Activated CD4-positive, alpha-beta T cell treated with anti-CD3 and anti-CD28 coated beads, Interleukin-2, amount 50 U/mL, for 1 hour (primary cell): Measurements from ENCODE around the gene TP53I3.
A peak's percentile ranks its signal among the peaks of the same experiment; 100 is the strongest.
"Not testable (repeated sequence)": the region's sequence is repeated elsewhere in the genome, so short reads cannot be mapped to it uniquely, and the experiment has no call there.

Experiments
- DNase-seq: peaks from one replicate; pipeline ENCODE4 v3.0.0-alpha.2; 2020

The TP53I3 gene

GRCh38 chr2:24051833-24052232 lies 32.8 kb downstream of the TP53I3 start:
- no peak for DNase-seq

DNA sequence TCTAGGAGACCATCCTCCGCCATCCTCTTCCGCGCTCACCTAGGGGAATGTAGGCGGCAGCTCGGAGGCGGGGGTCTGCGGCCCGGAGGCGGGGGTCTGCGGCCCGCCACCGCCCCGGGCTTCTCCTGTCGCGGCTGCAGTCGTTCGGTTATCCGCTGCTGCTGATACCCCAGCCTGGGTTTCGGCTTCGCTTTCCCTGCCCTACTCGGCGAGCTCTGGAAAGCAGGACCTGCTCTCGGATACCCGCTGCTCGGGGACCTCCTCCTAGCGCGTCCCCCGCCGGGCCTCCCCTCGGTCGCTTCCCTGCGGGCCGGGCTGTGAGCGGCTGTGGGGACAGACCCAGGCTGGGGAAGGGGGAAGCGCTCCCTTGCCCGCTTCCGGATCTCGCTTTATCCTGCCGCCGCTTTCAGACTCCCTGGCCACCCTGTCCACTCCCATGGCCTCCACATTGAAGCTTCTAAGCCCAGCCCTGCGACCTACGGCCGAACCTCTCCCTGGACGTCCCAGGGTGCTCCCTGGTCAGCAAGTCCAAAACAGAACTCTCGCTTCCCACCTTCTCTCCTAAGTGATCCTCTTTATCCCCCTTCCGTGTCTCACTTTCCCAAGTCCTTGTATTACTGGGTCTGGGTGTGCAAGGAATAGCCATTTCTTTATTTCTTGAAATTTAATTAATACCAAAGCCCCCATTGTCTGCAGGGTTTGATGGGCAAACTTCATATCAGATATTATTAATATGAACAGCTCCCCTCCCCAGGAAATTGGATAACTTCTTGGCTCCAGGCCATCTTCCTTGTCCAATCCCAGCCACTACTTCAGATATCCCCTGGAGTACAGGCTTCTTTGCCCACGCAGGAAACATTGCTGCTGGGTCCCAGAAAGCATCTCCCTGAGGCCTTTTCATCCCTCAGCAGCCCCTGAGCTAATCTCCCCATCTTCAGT lies 34.3 kb downstream of the TP53I3 start:
- DNase-seq, result no peak

- DNase-seq, result peak; percentile 30
These were observed 35.1 kb downstream of the TP53I3 start, which contains the start of gene FKBP1B for GRCh38 chr2:24049485-24050021. FKBP1B (plus strand) TSS chr2:24049741; CDS start chr2:24049850, 109 bp downstream.

GRCh38 chr2:24048769-24049484 lies 35.7 kb downstream of the TP53I3 start:
- no peak for DNase-seq

DNA sequence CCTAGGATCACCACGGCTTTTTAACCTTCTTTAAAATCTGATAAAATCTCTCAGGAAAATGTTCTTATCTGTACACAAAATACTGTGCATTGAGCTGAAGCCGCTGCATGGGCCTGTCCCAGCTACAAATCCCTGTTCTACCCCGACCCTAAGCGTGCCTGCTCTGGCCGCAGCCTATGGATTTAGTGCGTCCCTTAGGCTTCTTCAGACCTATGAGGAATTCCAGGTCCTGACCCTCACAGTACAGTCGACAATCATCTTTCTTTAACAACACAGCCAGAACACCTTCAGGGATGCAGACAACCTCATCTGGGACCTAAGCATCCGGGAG lies 37.0 kb downstream of the TP53I3 start:
- DNase-seq, result no peak

GRCh38 chr2:24046930-24047702 lies 37.5 kb downstream of the TP53I3 start, which contains the start of gene WDCP:
WDCP (minus strand) TSS chr2:24047391; CDS start chr2:24039494, 7,897 bp downstream.
- DNase-seq, result peak; percentile 88

DNA sequence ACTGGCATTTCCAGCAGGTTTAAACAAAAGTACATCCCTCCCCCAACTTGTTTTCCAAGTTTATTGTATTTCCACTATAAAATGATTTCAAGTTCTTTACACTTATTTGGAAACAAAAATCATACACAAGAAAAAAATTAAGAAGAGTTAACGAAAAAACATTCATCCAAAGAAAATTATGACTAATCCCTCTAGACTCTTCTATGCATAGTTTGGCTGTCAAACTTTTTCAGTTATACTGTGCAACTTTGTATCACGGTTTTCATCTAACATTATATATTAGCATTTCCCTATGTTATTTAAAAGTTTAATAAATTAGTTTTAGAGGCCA lies 38.1 kb downstream of the TP53I3 start:
- DNase-seq, result no peak

DNA sequence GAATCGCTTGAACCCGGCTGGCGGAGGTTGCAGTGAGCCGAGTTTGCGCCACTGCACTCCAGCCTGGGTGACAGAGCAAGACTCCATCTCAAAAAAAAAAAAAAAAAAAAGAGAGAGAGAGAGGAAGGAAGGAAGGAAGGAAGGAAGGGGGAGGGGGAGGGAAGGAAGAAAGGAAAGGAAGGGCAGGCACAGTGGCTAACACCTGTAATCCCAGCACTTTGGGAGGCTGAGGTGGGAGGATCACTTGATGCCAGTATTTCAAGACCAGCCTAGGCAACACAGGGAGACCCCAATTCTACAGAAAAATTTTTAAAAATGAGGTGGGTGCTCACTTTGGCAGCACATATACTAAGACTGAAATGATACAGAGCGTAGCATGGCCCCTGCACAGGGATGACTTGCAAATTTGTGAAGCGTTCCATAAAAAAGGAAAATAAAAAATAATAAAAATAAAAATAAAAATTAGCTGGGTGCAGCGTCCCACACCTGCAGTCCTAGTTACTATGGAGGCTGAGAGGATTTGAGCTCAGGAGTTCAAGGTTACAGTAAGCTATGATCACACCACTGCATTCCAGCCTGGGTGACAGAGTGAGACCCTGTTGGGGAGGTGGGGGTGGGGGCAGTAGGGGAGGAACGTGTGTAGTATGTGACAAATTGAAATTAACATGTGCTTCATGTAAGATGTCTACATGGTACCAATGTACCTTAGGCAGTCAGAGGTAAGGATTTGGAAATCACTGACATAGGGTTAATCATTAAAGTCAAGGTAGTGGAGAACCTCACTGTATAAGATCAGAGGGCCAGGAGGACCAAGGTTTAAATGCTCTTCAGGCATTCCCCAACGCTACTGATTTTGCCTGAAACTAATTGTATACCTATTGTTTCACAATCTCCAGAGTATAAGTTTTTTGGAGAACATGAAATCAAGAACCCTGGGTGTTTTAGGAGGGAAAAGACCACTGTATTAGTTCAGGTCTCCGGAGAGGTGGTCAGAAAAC lies 38.8 kb downstream of the TP53I3 start:
- no peak for DNase-seq

DNA sequence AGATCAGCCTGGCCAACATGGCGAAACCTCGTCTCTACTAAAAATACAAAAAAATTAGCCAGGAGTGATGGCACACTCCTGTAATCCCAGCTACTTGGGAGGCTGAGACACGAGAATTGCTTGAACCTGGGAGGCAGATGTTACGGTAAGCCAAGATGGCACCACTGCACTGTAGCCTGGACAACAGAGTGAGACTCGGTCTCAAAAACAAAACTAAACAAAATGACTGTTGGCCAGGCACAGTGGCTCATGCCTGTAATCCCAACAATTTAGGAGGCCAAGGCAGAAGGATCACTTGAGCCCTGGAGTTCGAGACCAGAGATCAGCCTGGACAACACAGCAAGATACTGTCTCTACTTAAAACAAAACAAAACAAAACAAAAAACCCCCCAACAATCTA lies 41.5 kb downstream of the TP53I3 start:
- DNase-seq, result not testable (repeated sequence)

GRCh38 chr2:24040511-24040910 lies 44.1 kb downstream of the TP53I3 start:
- DNase-seq, result no peak

- no peak for DNase-seq
These were observed 45.7 kb downstream of the TP53I3 start for GRCh38 chr2:24038786-24039499.
